Activated T-cell treated with anti-CD3 and anti-CD28 coated beads for 4 hours (primary cell): ENCODE data around the gene EXOSC7.
"Not testable (repeated sequence)": the region's sequence is repeated elsewhere in the genome, so short reads cannot be mapped to it uniquely, and the experiment has no call there.

Source experiments
- DNase-seq: peaks from one replicate; pipeline ENCODE4 v3.0.0-alpha.2; 2020

EXOSC7 gene

DNA sequence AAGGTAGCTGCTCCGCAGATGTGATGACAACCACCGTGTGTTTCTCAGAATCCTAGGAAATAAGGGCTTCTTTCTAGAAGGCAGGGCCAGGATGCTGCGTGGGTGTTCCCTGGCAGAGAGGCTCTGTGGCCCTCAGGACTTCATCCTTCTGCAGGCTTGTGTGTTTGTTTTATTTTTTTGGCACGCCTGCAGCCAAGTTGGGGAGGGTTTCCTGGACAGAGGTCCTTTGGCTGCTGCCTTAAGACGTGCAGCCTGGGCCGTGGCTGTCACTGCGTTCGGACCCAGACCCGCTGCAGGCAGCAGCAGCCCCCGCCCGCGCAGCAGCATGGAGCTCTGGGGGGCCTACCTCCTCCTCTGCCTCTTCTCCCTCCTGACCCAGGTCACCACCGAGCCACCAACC lies 50.0 kb downstream of the EXOSC7 start, which contains the start of gene CLEC3B:
Gene CLEC3B, plus strand, starts transcription at position 266 of the 400 bp plus-strand sequence. Its CDS starts 60 bp downstream, at position 326.
- no peak for DNase-seq

- no peak for DNase-seq
These were observed 50.9 kb downstream of the EXOSC7 start for GRCh38 chr3:45026957-45027356.

- DNase-seq: no peak
These were observed 51.4 kb downstream of the EXOSC7 start for GRCh38 chr3:45027441-45027840.

DNA sequence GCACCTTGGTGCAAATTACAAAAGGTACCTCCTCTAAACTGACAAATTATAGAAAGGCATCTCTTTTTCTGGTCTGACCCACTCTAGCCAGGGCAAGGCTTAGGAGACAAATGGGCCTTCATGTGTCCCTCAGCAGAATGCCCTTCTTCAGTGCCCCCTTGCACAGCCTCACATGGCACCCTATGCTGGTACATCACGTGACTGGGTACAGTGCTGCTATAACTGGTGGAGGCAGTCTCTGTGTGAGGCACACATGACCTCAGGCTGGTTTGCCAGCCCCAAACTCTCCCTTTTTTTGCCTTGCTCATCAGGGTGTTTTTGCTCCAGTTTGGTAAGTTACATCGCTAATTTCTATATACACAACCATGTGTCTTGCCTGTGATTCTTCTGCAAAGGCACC lies 53.2 kb downstream of the EXOSC7 start:
- no peak for DNase-seq

GRCh38 chr3:45029661-45030060 lies 53.6 kb downstream of the EXOSC7 start:
- DNase-seq: no peak

GRCh38 chr3:45031531-45031930 lies 55.5 kb downstream of the EXOSC7 start:
- DNase-seq: no peak

DNA sequence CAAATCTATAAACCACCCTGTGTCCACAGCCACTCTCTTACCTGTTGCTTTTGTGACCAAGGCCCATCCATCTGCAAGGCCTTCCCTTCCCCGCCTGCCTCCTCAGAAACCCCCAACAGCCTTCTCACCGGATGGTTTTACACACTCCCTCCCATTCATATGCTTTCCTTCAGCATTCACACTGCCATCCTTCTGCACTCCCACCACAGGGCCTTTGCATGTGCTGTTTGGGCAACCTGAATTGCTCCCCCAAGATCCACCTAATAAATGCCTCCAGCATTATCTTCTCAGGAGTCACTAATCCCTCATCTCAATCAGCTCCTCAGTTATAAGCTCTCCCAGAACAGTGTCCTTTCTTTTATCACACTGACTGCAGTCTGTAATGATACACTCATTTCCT lies 56.1 kb downstream of the EXOSC7 start:
- DNase-seq: no peak

GRCh38 chr3:45033791-45034190 lies 57.7 kb downstream of the EXOSC7 start:
- no peak for DNase-seq

DNA sequence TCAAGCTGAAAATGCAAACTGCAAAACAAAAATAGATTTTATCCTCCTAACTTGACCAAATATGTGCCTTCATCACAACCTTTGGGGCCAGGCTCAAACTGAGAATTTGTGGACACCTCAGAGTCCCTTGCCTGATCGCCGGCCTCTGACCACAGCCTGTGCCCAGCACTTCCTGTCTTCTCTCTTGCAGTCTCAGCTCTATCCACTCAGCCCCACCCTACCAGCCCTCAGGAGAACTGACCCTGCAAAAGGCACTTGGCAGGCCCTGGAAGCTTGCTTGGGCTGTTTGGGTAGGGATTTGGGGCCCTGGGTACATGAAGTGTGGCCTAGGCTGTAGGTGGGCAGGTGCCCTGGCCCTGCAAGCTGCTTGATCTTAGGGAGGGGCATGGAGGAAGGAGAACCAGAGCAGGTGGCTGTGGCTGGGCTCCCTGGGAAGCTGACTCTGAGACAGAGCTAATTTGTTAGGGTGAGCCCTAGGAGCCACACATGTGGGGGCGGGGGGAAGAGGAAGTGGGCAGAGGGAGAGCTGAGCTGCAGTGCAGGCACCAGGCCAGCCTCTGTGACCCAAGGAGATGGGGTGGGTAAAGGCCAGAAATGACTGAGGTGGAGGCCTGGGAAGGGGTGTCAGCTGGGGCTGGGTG lies 58.7 kb downstream of the EXOSC7 start:
- DNase-seq: no peak

DNA sequence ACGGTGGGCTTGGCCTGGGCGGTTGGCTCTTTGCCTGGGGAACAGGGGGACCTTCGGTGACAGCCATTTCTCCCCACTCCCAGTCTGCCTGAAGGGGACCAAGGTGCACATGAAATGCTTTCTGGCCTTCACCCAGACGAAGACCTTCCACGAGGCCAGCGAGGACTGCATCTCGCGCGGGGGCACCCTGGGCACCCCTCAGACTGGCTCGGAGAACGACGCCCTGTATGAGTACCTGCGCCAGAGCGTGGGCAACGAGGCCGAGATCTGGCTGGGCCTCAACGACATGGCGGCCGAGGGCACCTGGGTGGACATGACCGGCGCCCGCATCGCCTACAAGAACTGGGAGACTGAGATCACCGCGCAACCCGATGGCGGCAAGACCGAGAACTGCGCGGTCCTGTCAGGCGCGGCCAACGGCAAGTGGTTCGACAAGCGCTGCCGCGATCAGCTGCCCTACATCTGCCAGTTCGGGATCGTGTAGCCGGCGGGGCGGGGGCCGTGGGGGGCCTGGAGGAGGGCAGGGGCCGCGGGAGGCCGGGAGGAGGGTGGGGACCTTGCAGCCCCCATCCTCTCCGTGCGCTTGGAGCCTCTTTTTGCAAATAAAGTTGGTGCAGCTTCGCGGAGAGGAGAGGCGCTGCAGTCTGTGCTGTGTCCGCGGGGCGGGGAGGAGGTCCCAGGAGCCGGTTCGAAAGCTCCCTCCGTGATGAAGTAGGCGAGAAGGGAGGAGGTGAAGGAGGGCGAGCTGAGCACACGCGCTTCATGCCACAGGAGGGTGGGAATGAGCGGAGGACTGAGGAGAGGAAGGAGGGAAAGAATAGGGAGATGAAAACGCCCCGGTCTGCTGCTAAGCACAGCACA lies 59.6 kb downstream of the EXOSC7 start:
- peak; percentile 14 for DNase-seq

GRCh38 chr3:45037720-45038455 lies 61.8 kb downstream of the EXOSC7 start:
- peak; percentile 94 for DNase-seq

GRCh38 chr3:45041666-45042065 lies 65.6 kb downstream of the EXOSC7 start:
- no peak for DNase-seq

- DNase-seq: no peak
These were observed 66.1 kb downstream of the EXOSC7 start for GRCh38 chr3:45042162-45042561.

- no peak for DNase-seq
These were observed 67.8 kb downstream of the EXOSC7 start for GRCh38 chr3:45043728-45044299.

DNA sequence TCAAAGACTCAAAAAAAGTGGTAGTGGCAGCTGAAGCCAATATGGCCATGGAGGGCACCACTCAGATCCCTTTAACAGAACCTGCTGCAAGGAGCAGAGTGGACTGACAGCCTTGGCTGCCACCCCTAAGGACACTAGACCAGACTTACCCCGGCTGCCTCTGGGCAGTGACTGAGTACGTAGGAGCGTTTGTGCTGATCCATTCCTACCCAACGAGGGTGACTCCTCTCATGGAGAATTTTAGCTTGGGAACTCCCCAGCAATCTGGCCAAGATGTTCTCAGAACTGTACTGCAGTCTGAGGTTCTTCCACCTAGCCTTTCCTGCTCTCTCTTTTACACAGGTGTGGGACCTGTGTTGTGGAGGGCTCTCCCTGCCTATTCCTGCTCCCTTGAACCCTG lies 72.2 kb downstream of the EXOSC7 start:
- no peak for DNase-seq

DNA sequence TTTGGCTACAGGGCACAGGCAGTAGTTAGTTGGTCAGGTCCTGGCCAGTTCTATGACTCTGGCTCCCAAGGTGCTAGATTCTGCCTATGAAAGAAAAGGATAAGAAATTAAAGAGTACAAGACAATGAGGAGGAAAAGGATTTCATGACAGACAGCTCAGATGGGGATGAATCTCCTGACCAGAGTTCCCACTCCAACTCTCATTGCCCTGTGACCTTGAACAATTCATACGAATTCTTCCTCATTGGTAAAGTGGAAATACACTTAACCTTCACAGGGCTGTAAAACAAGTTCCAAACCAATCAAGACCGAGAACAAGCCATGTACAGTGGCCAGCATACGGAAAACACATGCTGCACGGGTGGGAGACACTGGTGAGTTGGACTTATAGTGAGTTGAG lies 73.8 kb downstream of the EXOSC7 start:
- DNase-seq: no peak

- DNase-seq: no peak
These were observed 75.6 kb downstream of the EXOSC7 start for GRCh38 chr3:45051685-45052084.

DNA sequence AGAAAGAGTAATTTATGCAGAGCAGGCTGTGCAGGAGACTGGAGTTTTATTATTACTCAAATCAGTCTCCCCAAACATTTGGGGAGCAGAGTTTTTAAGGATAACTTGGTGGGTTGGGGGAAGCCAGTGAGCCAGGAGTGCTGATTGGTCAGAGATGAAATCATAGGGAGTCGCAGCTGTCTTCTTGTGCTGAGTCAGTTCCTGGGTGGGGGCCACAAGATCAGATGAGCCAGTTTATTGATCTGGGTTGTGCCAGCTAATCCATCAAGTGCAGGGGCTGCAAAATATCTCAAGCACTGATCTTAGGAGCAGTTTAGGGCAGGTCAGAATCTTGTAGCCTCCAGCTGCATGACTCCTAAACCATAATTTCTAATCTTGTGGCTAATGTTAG lies 77.8 kb downstream of the EXOSC7 start:
- DNase-seq: not testable (repeated sequence)

DNA sequence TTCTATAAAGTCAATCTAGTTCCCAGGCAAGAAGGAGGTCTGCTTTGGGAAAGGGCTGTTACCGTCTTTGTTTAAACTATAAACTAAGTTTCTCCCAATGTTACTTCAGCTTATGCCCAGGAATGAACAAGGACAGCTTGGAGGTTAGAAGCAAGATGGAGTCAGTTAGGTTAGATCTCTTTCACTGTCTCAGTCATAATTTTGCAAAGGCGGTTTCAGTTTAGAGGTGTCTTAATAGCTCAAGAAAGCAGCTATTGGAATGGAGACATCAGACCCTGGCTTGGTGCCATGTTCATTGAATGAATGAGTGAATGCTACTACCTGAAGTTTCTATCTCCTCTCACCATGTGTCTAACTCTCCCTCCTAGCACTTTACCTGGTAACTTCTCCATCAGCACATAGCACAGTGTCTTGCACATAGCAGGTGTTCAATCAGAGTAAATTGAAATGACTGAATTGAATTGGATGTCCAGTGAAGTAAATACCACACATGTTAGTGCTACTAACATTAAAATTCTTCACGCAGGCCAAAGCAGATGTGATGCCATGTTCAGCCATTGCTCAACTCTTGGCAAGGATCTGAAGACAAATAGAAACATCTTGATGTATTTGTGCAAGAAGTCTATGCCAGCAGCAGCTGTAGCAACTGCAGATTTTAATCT lies 78.3 kb downstream of the EXOSC7 start:
- no peak for DNase-seq

DNA sequence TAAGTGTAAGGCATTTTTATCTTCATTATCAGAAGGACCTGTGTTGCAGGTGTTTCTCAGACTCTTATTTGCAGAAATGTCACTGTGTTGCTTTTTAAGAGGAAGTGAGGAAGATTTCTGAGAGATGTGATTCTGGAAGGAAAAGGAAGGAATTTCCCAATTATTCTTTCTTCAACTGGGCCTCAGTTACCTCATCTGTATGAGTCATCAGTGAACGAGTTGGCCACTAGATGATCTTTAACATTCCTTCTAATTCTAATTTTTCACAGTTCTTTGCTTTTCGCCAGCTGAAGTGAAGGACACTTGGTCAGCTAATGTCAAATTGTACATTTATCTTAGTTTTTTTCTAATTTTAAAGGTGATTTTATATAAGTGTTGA lies 79.0 kb downstream of the EXOSC7 start:
- no peak for DNase-seq

GRCh38 chr3:45055411-45056143 lies 79.5 kb downstream of the EXOSC7 start:
- DNase-seq: no peak
